ENCODE results near the gene CCL27.

DNA sequence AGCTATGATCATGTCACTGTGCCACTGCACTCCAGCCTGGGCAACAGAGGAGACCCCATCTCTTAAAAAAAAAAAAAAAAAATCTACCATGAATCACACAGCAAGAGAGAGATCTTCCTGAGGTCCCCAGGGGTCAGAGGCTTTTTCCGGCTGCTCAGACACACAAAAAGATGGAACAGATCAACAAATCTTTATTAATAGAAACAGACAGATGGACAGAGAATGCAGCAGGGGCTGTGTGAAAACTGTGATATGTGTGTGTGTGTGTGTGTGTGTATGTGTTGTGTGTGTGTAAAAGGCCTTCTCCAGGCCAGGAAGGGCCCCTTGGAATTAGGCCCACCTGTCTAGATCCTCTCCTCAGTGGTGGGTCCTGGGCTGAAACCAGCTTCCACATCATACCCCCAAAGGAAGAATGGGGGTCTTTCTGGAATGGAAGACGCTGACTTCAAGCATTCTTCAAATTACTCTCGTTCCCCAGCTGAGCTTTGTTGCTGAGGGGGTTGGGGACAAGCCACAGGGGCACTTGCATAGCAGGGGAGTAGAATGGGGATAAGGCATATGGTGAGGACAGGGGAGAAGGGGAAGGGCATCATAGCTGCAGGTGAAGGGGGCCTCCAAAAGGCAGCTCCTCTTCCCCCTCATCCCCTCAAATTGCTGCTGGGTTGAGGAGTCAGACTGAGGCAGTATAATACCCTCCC lies 27.8 kb downstream of the CCL27 start:
- TF ChIP-seq EP300 (IDR thresholded peaks at IDR 0.05) (no peak), POLR2A (IDR thresholded peaks at IDR 0.05) (no peak), POLR2AphosphoS5 (IDR thresholded peaks at IDR 0.05) (no peak)
- TF ChIP-seq, protein P1, sequence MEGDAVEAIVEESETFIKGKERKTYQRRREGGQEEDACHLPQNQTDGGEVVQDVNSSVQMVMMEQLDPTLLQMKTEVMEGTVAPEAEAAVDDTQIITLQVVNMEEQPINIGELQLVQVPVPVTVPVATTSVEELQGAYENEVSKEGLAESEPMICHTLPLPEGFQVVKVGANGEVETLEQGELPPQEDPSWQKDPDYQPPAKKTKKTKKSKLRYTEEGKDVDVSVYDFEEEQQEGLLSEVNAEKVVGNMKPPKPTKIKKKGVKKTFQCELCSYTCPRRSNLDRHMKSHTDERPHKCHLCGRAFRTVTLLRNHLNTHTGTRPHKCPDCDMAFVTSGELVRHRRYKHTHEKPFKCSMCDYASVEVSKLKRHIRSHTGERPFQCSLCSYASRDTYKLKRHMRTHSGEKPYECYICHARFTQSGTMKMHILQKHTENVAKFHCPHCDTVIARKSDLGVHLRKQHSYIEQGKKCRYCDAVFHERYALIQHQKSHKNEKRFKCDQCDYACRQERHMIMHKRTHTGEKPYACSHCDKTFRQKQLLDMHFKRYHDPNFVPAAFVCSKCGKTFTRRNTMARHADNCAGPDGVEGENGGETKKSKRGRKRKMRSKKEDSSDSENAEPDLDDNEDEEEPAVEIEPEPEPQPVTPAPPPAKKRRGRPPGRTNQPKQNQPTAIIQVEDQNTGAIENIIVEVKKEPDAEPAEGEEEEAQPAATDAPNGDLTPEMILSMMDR (IDR thresholded peaks at IDR 0.05), result no peak
